Measurements from ENCODE around the gene TWIST2. TPM values are rescaled to one million over a fixed set of nuclear protein-coding genes. Genes with fewer than 3 reads are reported as not detected.

Gene TWIST2
- polyA plus RNA-seq, 3 donors = 3.8 to 9.0 (median 4.3) TPM

- no peak for DNase-seq (ENCODE audit: extremely low read depth in 1 of 11, low read depth in 9 of 11, low spot score in 4 of 11)
Measured at GRCh38 chr2:238921681-238922319, 73.9 kb downstream of the TWIST2 start.

DNA sequence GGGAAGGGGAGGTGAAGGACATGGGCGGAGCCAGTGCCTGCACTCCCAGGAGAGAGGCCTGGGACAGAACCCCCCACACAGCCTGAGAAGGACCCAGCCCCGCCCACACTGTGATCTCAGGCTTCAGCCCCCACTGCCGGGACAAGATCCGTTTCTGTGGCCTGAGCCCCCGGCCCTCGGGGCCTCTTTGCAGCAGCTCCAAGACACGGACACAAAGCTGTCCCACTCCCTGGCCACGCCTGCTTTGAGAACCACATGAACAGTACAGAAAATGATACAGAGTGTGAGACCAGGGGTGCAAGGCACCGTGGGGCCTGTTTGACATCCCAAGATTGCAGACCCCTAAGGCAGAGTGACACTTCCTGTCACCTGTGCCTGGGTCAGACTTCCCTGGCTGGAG, 74.5 kb downstream of the TWIST2 start:
- no peak for DNase-seq (ENCODE audit: extremely low read depth in 1 of 11, low read depth in 9 of 11, low spot score in 4 of 11)

DNA sequence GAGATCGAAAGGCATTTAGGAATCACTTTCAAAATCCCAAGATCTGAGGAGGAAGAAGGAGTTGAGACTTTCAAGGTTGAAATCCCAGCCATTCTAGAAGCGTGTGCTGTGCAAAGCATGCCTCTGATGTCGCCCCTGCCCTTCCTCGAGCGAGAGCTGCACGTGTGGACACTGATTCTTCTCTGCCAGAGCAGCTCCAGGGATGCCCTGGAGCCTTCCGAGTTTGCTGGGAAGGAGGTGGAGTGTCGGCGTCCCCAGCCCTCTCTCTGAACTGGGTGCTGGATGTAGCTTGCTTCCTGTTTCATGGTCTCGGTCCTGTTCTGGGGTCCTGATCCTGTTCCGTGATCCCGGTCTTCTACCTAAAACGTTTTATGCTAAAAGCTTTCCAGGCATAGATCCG, 76.1 kb downstream of the TWIST2 start:
- DNase-seq (ENCODE audit: extremely low read depth in 1 of 11, low read depth in 9 of 11, low spot score in 4 of 11) = no peak

DNA sequence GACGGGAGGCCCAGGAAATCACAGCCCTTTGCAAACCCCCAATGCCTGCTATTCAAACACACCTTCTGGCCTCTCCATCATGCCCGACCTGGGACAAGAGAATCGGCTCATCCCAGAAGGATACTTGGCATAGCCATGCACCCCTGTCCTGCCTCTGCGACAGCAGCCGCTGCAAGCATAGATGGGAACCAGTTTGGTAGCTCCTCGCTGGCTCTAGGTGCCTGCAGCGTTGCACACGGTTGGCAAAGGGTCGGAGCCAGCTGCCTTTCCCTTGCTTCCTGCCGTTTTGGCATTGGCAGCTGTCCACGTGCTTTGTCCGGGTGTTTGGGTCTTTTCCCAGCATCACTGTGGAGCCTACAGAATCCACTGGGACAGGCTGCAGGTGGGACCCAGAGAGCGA, 76.9 kb downstream of the TWIST2 start:
- DNase-seq (ENCODE audit: extremely low read depth in 1 of 11, low read depth in 9 of 11, low spot score in 4 of 11) = no peak

DNA sequence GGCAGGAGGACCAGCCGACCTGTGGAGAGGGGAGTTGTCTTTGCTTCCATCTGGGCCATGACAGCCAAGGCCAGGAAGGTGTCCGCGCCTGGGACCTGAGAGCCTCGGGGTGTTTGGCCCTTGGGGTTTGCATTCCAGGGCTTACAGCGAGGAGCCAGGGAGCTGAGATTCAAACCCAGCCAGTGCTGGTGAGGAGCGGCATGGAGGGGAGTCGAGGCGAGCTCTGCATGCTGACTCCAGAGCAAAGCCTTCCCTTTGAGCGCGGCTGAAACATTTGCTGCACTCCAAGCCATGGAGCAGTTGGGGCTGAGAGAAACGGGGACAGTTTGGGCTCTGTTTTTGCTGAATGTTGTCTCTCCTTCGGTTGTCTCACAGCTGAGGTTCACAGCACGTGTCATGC, 77.4 kb downstream of the TWIST2 start:
- DNase-seq (ENCODE audit: extremely low read depth in 1 of 11, low read depth in 9 of 11, low spot score in 4 of 11) = no peak

- DNase-seq (ENCODE audit: extremely low read depth in 1 of 11, low read depth in 9 of 11, low spot score in 4 of 11) = no peak
Measured at GRCh38 chr2:238925816-238926521, 78.1 kb downstream of the TWIST2 start.

- DNase-seq (ENCODE audit: extremely low read depth in 1 of 11, low read depth in 9 of 11, low spot score in 4 of 11) = no peak
Measured at GRCh38 chr2:238926761-238927611, 79.1 kb downstream of the TWIST2 start.

DNA sequence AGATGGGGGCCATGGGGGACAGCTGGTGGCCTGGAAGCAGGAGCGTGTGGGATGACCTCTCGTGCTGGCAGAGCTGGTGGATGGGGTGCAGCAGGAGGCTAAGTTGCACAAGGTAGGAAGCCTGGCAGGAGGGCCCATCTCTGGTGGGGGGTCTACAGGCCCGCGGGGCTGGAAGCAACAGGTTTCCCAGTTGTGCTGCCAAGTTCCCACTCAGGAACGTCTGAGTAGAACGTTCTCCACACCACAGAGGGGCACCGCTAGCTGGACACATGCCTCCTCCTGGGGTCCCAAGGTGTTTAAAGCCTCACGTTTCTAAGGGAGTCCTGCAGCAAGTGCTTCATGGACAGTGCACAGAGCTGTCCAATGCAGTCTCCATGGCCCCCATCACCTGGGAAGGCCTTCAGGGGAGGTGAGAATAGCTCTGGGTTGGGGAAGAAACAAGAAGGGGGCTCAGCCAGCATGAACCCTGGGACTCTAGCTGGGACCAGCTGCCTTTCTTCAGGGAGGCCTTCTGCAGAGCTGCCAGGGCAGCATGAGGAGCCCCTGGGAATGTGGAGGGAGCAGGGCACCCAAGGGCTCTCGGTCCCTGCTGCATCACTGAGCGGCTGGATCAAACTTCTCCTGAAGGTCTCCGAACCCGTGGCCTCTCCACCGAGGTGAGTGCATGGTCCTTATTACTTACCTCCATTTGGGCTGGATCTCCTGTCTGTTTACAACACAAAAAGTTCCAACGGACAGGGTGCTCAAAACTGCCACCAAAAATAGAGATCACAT, 80.0 kb downstream of the TWIST2 start:
- DNase-seq (ENCODE audit: extremely low read depth in 1 of 11, low read depth in 9 of 11, low spot score in 4 of 11) = no peak

GRCh38 chr2:238928520-238929241, 80.8 kb downstream of the TWIST2 start:
- DNase-seq (ENCODE audit: extremely low read depth in 1 of 11, low read depth in 9 of 11, low spot score in 4 of 11) = no peak

DNA sequence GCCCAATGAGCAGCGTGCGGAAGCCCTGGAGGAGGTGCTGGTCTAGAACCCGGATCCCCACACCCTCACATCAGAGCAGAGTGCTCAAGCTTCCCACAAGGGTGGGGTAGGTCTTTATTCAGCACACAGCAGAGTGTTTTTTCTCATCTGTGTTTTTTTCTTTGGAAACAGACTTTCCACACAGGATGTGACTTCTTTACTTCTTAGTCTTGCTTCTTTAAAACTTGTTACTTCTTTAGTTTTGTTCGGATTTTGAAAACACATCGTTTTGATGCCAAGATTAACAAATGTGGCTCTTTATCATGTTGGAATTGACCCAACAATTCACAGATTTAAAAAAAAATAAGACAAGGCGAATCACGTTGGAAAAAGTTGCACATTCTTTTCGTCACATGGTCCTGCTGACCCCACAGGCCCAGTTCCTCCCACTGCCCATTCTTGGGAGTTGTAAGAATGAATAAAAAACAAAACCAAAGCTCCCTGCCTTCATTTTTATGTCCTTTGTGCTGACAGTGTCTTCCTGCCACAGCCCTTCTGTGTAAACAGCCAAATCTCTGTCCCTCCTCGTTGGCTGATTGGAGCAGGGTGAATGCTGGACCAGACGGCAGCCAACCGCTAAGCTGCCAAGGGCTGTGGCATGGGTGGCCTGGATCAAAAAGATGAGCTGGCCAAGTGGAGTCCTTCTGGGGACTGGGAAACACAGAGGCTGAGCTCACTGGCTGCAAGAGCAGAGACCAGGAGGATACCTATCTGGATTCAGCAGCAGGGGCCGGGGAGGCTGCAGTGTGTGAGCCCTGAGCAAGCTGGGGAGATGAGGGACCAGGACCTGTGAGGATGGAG, 81.6 kb downstream of the TWIST2 start:
- peak in 6 of 11 donors; percentile 49 to 83 (median 72) for DNase-seq (ENCODE audit: extremely low read depth in 1 of 11, low read depth in 9 of 11, low spot score in 4 of 11)

- no peak for DNase-seq (ENCODE audit: extremely low read depth in 1 of 11, low read depth in 9 of 11, low spot score in 4 of 11)
Measured at GRCh38 chr2:238930216-238930615, 82.3 kb downstream of the TWIST2 start.

DNA sequence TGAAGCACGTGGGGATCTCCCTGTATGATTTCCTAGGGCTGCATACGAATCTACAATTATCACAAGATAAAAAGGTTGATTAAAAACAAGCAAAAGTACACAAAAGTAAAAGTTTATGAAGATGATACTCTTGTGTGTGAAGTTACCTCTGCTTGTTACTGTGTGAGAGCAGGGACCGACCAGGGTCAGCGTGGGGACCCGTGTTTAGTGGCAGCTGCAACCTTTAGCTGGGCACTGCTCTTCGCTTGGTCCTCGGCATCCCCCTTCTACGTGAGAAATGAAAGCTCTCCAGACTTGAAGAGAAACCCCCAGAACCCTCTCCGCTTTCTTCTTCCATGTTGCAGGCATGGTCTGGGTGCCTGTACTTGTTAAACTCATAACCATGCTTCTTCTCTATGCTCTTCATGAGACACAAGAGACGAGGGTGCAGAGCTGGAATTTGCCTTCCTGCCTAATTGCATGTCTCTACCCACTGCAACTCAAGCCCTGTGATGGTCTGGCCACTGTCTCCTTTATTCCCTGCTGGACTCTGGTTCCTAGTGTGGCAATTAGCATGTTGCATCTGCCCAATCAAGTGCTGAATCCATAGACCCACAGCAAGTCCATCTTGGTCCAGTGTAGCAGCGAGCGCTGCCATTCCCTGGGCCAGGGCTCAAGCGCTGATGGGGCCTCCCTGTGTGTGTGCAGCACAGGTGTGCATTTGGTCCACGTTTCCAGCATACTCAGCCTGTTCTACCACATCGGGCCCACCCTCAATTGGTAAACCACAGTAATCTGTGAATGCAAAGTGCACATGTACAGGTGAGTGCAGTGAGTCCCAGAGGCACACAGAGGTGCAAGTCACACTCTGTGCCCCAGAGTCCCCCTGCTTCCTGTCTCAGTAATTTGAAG, 88.5 kb downstream of the TWIST2 start:
- no peak for DNase-seq (ENCODE audit: extremely low read depth in 1 of 11, low read depth in 9 of 11, low spot score in 4 of 11)

GRCh38 chr2:238938003-238938400, 90.1 kb downstream of the TWIST2 start:
- no peak for DNase-seq (ENCODE audit: extremely low read depth in 1 of 11, low read depth in 9 of 11, low spot score in 4 of 11)

GRCh38 chr2:238938401-238939055, 90.6 kb downstream of the TWIST2 start:
- peak in 3 of 11 donors; percentile 40 to 63 (median 51) for DNase-seq (ENCODE audit: extremely low read depth in 1 of 11, low read depth in 9 of 11, low spot score in 4 of 11)

DNA sequence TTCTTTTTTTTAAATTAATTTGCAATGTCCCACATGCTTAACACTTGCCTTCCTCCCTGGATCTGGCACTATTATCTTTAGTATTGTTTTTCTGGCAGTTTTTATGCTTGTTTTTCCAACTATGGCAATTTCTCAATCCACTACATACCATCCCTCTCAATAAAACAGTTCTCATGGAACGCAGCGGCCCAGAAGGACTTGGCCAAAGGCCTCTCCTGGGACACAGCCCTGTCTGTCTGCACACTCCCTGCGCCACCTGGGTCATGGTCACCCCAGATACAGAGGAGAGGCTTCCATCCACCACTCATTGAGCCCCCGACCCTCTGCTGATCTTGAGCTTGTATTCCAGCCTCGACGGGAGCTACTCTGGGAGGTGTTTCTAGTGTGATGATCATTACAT, 91.2 kb downstream of the TWIST2 start:
- DNase-seq (ENCODE audit: extremely low read depth in 1 of 11, low read depth in 9 of 11, low spot score in 4 of 11) = no peak
